Mesothelial cell of epicardium (in vitro differentiated cells): Measurements from ENCODE around the gene ZNF281. TPM values are rescaled to one million over a fixed set of nuclear protein-coding genes. Genes with fewer than 3 reads are reported as not detected.
"Not testable (repeated sequence)": the region's sequence is repeated elsewhere in the genome, so short reads cannot be mapped to it uniquely, and the experiment has no call there.

ENCODE experiments used
- DNase-seq, 2 experiments: peaks; one replicate each; pipeline ENCODE4 v3.0.0; 2021; ENCODE audit warnings: low spot score in 2 of 2; ENCODE audit not compliant: unreplicated experiment in 2 of 2
- H3K27ac Mint-ChIP-seq: 2 replicates; pipeline ENCODE4 v1.8.0; 2021; ENCODE audit warnings: mixed read lengths
- H3K27me3 Mint-ChIP-seq: 2 replicates; pipeline ENCODE4 v1.8.0; 2021; ENCODE audit warnings: low read depth, mixed read lengths
- H3K36me3 Mint-ChIP-seq: 2 replicates; pipeline ENCODE4 v1.8.0; 2021; ENCODE audit warnings: mixed read lengths
- H3K4me1 Mint-ChIP-seq: 2 replicates; pipeline ENCODE4 v1.8.0; 2021; ENCODE audit warnings: mixed read lengths
- H3K4me3 Mint-ChIP-seq: 2 replicates; pipeline ENCODE4 v1.8.0; 2021; ENCODE audit warnings: mild to moderate bottlenecking, moderate library complexity, mixed read lengths
- H3K9me3 Mint-ChIP-seq: 2 replicates; pipeline ENCODE4 v1.8.0; 2021; ENCODE audit warnings: mixed read lengths
- total RNA-seq: library from RNA; stranded (reverse); gene quantifications from 3 replicates; pipeline ENCODE4 v1.2.1, GENCODE V29; 2021
- TF ChIP-seq, protein P1 (sequence below): fragments of 200-600 bp; sonication (generic); IDR thresholded peaks from one replicate; pipeline ENCODE4 v1.5.0; 2021; ENCODE audit warnings: antibody characterized with exemption; ENCODE audit not compliant: unreplicated experiment

Gene ZNF281
- total RNA-seq, 1 donor from 2014 or later, result 26.5 TPM

DNA sequence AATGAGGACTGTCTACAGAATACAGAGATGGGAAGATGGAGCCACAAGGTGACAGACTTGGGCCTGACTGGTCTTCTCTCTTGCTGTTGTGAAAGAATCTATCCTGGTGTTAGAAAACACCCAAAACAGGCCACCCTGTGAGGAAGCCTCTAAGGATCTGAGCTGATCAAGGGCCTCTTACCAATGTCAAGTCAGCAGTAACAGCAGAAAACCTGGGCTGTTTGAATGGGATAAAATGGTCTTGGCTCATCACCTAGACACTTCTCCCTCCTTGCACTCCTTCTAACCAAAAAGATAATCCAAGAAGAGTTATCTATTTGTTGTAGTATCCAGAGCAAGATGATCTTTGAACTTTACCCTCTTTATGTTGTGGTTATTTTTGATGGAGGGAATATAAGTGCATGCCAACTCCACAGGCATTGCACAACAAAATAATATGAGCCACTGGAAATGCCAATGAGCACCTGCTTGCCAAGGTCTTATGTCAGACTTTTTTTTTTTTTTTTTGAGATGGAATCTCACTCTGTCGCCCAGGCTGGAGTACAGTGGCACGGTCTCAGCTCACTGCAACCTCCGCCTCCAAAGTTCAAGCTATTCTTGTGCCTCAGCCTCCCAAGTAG, 32.8 kb upstream of the ZNF281 start:
- TF ChIP-seq, protein P1, sequence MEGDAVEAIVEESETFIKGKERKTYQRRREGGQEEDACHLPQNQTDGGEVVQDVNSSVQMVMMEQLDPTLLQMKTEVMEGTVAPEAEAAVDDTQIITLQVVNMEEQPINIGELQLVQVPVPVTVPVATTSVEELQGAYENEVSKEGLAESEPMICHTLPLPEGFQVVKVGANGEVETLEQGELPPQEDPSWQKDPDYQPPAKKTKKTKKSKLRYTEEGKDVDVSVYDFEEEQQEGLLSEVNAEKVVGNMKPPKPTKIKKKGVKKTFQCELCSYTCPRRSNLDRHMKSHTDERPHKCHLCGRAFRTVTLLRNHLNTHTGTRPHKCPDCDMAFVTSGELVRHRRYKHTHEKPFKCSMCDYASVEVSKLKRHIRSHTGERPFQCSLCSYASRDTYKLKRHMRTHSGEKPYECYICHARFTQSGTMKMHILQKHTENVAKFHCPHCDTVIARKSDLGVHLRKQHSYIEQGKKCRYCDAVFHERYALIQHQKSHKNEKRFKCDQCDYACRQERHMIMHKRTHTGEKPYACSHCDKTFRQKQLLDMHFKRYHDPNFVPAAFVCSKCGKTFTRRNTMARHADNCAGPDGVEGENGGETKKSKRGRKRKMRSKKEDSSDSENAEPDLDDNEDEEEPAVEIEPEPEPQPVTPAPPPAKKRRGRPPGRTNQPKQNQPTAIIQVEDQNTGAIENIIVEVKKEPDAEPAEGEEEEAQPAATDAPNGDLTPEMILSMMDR, result no peak
- Mint-ChIP-seq H3K9me3 (peaks cover 8% of the 10 kb centered on the region), H3K27me3 (no peaks in the 10 kb centered on the region), H3K4me3 (no peak overlapping the region), H3K36me3 (peaks cover 2% of the 10 kb centered on the region), H3K4me1 (peaks cover 11% of the 10 kb centered on the region), H3K27ac (no peak overlapping the region)
- no peak for DNase-seq

DNA sequence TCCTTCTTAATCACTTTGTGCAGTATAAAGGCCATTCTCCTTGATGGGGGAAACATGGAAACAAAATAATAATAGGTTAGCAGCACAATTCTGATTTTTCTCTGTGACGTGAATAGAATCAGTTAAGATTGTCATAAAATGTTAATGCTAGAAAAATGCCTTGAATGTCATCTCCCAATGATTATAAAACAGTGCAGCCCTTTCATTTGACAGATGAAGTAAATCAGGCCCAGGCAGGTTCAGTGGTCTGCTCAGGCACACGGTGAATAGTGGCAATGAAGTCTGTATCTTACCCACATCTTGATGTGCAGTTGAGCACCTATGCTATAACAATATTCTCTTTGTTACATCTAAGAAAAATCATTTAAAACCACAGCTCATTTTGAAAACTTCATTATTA, 32.2 kb upstream of the ZNF281 start:
- TF ChIP-seq, protein P1, result no peak
- no peak overlapping the region for H3K4me3 Mint-ChIP-seq
- no peak for DNase-seq
- peaks cover 13% of the 10 kb centered on the region for H3K4me1 Mint-ChIP-seq
- no peak overlapping the region for H3K27ac Mint-ChIP-seq
- H3K36me3 Mint-ChIP-seq, result peaks cover 2% of the 10 kb centered on the region
- no peaks in the 10 kb centered on the region for H3K27me3 Mint-ChIP-seq
- peaks cover 7% of the 10 kb centered on the region for H3K9me3 Mint-ChIP-seq

DNA sequence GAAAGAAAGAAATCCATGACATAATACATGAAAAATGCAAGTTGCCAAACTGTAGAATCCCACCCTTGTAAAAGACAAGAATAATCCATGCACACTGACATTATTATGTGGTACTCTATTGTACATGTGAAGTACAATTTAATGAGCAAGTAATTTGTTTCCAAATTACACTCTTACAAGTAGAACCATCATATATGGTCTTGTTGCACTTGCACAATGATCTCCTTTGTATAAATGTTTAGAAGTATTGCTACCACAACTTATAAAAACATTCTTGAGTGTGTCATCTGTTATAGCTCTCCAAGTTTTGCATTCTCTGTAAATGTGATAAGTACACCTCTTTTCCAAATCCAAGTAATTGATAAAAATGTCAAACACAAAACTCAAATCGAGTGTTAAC, 29.1 kb upstream of the ZNF281 start:
- Mint-ChIP-seq H3K27ac (no peak overlapping the region), H3K9me3 (no peaks in the 10 kb centered on the region), H3K4me1 (peaks cover 18% of the 10 kb centered on the region), H3K27me3 (no peaks in the 10 kb centered on the region), H3K4me3 (no peak overlapping the region), H3K36me3 (no peaks in the 10 kb centered on the region)
- TF ChIP-seq, protein P1, result no peak
- no peak for DNase-seq

DNA sequence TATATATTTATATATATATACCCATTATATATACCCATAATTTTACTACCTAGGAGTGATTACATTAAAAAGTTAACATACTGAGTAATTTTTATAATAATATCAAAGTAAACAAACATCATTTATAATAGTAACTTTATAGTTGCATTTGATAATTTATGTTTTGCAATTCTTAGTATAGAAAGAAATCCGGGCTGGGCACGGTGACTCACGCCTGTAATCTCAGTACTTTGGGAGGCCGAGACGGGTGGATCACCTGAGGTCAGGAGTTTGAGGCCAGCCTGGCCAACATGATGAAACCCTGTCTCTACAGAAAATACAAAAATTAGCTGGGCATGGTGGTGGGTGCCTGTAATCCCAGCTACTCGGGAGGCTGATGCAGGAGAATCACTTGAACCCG, 28.6 kb upstream of the ZNF281 start:
- not testable (repeated sequence) for H3K36me3 Mint-ChIP-seq, H3K4me3 Mint-ChIP-seq, H3K27ac Mint-ChIP-seq, H3K27me3 Mint-ChIP-seq, DNase-seq, H3K9me3 Mint-ChIP-seq
- peaks cover 16% of the 10 kb centered on the region for H3K4me1 Mint-ChIP-seq

DNA sequence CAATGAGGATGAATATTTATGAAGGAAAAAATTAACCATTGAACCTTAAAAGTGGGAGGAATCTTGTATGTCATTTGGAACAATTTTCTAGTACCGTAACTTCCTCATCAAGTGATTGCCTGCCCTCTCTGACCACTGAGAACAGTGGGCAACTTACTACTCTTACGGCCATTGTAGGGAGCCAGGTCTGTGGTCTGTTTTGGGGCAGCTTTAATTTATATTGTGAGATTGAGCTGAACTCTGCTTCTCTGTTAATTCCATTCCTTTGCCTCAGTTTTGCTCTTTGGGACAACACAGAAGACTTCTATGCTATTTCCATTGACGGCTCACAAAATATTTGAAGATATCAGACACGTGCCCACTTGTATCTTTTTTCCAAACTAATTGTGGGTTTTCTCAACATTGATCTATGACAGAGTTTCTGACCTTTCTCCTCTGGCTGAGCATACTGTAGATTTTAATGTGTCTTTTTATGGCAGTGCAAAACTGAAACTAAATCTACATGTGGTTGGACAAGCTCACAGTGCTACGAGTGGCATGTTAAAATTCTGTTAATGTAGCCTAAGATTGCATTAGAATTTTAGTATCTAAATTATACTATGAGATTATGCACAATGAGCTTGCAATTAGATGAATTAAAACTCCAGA, 27.8 kb upstream of the ZNF281 start:
- TF ChIP-seq, protein P1, result no peak
- Mint-ChIP-seq H3K27ac (no peak overlapping the region), H3K27me3 (no peaks in the 10 kb centered on the region), H3K4me3 (no peak overlapping the region), H3K4me1 (peaks cover 16% of the 10 kb centered on the region), H3K36me3 (peaks cover 3% of the 10 kb centered on the region), H3K9me3 (peaks cover 4% of the 10 kb centered on the region)
- DNase-seq, result no peak

DNA sequence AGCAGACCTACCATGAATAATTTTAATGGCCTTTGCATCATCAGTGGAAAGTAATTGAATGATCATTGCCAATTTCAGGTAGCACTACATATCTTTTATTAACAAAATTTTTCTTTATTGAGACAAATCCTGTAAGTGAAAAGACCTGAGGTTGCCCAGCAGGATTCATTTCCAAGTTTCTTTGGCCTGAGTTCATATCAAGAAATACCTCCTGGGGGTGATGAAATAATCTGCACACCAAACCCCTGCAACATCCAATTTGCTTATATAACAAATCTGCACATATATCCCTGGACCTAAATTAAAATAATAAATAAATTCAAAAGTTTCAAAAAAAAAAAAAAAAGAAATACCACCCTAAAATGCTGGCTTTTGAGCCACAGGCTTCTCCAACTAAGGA, 27.3 kb upstream of the ZNF281 start:
- H3K4me3 Mint-ChIP-seq, result no peak overlapping the region
- TF ChIP-seq, protein P1, result no peak
- DNase-seq, result no peak

More for the DNA sequence above, 27.3 kb upstream of the ZNF281 start:
- Mint-ChIP-seq H3K36me3 (peaks cover 5% of the 10 kb centered on the region), H3K27ac (no peak overlapping the region), H3K27me3 (no peaks in the 10 kb centered on the region), H3K4me1 (peaks cover 16% of the 10 kb centered on the region), H3K9me3 (peaks cover 7% of the 10 kb centered on the region)
